Activated effector memory CD4-positive, alpha-beta T cell treated with anti-CD3 and anti-CD28 coated beads, Interleukin-2, amount 50 U/mL, for 16 hours (primary cell): Measurements from ENCODE around the gene GPR25.
A peak's percentile ranks its signal among the peaks of the same experiment; 100 is the strongest.

Experiments used
- DNase-seq: peaks from one replicate; pipeline ENCODE4 v3.0.0-alpha.2; 2020

Gene GPR25

DNA sequence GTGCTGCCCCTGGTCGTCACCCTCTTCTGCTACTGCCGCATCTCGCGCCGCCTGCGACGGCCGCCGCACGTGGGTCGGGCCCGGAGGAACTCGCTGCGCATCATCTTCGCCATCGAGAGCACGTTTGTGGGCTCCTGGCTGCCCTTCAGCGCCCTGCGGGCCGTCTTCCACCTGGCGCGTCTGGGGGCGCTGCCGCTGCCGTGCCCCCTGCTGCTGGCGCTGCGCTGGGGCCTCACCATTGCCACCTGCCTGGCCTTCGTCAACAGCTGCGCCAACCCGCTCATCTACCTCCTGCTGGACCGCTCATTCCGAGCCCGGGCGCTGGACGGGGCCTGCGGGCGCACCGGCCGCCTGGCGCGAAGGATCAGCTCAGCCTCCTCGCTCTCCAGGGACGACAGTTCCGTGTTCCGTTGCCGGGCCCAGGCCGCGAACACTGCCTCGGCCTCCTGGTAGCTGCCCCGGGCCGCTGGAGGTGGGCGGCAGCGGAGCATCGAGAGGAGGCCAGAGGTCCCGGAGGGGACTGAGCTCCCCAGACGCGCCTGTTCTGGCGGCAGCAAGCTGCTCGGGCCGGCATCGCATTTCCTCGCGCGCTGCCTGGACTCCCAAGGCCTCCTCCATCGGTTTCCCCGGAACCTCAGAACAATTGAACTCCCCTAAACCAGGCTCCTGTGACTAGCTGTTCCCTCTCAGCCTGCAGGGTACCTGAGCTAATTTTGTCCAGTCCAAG is 1.1 kb downstream of the GPR25 start:
- no peak for DNase-seq

GRCh38 chr1:200874694-200875093 is 1.9 kb downstream of the GPR25 start:
- no peak for DNase-seq

DNA sequence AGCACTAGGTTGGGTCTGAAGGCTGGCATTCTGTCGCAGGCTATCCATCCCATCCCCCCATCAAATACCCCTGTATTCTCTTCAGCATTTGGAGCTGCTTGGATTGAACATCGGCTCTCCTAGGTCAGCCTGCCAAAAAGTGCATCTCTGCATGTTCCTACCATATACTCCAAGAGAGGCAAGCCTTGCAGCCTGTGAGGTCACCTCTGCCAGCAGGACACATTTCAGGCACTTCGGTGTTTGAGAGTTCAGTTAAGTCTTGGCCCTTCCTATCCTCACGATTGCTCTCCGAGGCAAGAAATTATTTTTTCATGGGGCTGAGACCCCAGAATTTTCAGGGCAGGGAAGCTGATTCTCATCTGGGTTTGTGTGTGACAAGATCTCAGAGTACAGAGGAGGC is 2.6 kb downstream of the GPR25 start:
- DNase-seq: no peak

DNA sequence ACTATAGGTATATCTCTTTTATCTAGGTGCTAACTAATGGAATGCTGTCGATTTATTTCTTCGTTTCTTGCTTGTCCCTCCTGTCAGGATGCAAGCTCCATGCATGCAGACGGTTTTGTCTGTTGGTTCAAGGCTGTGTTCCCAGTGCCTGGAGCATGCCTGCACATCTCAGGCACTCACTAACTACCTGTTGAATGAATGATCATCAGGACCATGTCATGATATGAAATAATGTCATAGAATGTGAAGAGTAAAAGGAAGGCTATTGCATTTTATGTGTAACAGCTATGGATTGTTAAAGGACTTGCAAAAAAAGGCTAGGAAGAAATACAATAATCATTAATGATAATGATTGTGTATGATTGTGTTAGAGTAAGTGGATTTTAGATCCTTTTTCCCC is 4.2 kb downstream of the GPR25 start:
- no peak for DNase-seq

DNA sequence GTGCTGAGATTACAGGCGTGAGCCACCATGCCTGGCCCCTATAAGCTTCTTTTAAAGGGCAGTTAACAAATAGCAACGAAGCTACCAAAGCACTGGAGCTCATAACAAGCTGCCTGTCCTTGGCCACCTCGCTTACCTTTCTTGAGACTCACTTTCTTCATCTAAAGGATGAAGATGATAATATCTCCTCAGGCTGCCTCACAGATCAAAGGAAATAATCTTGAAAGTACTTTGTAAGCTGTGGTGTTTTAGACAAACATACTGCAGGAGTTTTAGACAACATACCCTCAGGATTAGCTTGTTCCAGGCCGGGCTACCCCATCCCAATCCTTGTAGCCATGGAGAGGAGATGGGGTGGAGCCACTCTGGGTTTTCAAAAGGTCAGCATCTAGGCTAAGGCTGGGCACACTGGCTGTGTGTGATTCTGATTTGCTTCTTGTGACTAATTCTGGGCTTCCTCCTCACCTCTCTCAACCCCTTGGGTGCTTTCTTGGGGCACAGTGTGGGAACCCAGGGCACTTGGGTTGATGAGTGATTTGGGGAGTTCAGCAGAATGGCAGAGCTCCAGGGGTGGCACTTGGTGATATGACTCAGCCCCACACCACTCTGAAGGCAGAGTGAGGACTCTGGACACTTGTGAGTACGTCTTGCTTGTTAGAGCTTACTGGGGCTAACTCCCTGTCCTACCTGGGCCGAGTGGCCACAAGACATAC is 5.2 kb downstream of the GPR25 start:
- peak; percentile 86 for DNase-seq

DNA sequence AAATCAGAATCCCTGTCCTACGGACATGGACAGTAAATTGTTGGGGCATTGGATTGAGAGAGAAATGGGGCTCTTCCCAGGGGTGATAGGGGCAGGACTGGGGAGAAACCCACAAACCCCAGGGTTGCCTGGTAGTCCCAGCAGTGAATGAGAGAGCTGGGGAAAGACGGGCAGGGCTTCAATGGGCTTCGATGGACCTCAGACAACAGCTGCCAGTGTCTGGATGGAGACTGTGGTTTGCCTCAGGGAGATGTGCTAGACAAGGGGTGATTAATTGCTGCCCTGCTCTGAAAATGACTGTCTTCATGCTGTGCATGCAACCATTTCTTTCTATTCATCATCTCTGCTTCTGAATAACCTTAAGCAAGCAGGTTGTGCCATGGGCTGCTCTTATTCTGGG is 7.4 kb downstream of the GPR25 start:
- no peak for DNase-seq

GRCh38 chr1:200883118-200883517 is 10.3 kb downstream of the GPR25 start:
- DNase-seq: peak; percentile 44

- DNase-seq: peak; percentile 46
Measured at GRCh38 chr1:200885623-200886402, 13.0 kb downstream of the GPR25 start.

DNA sequence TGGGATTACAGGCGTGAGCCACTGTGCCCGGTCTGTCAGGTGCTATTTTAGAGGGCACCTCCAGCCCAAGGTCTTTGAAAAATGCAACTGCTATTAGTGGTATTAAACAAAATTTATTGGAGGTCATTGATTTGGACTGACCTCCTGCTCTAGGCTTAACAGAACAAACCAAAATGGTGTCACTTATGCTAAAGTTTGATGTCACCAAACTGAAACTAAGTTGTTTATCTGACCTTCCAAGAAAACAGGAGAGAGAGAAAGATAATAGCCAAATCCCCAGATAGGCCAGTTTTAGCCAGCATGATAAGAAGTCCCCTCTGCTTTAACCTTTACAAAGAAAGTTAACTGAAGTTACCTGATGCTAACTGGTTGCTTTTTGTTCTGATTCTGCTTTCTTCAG is 13.8 kb downstream of the GPR25 start:
- DNase-seq: no peak

GRCh38 chr1:200887036-200887435 is 14.3 kb downstream of the GPR25 start:
- DNase-seq: peak; percentile 61

GRCh38 chr1:200887772-200888348 is 15.1 kb downstream of the GPR25 start:
- DNase-seq: no peak

DNA sequence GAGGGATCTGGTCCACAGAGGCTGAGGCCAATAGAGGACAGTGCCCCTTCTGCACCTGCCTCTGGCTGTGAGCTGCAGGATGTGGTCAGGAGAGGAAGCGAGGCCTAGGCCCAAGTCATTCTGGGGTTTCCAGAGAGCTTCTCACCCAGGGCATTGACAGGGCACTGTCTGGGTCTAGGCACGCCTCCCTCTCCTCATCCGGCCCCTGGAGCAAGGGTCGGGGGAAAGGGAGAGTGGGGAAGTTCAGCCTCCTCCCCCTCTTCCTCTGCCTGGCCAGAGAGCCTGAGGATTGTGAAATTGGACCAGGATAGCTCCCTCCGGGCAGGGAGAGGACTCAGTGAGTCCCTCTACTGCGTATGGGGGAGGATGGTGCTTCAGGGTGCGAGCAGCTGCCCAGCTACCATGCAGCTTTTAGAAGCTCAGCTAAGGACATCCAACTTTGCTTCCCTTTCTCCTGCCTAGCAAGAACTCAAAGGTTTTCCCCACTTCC is 15.6 kb downstream of the GPR25 start:
- peak; percentile 85 for DNase-seq

DNA sequence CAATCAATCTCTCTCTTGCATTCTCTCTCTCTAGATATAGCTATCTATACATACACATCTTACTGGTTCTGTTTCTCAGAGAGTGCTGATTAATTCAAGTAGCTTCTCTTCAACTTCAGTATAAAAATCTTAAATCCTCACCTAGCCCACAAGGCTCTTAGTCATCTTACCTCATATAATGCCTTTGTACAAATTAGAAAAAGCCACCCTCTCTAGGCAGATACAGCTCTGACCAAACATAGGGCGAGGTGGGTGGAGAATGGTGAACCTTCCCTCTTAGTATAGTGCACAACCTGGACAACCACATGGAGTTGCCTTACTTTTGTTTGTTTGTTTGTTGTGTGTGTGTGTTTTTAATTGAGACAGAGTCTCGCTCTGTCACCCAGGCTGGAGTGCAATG is 16.8 kb downstream of the GPR25 start:
- peak; percentile 64 for DNase-seq

DNA sequence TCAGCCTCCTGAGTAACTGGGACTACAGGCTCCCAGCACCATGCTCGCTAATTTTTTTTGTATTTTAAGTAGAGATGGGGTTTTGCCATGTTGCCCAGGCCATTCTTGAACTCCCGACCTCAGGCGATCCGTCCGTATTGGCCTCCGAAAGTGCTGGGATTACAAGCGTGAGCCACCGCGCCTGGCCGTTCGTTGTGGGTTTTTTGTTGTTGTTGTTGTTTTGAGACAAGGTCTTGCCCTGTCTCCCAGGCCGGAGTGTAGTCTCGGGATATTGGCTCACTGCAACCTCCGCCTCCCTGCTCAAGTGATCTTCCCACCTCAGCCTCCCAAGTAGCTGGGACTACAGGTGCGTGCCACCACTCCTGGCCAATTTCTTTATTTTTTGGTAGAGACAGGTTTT is 17.2 kb downstream of the GPR25 start:
- peak; percentile 49 for DNase-seq

GRCh38 chr1:200890818-200891773 is 18.3 kb downstream of the GPR25 start:
- DNase-seq: peak; percentile 68

GRCh38 chr1:200891774-200892157 is 19.0 kb downstream of the GPR25 start:
- DNase-seq: no peak

GRCh38 chr1:200892546-200892945 is 19.8 kb downstream of the GPR25 start:
- peak; percentile 55 for DNase-seq

DNA sequence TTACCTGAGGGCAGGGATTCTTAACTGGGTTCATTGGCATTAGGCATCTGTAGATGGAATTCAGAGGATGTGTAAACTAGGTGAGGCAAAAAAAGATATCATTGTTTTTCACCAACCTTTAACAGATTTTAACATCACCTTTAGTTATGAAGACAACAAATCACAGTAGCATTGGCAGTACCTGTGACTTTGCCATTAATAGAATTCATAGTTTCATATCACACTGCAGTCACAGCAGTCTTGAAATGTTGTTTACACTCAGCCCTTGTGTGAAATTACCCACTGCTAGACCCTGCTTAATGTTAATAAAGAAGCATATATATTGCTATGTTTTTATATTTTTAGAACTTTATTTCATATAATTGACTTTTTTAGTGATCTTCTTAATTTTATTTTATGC is 20.2 kb downstream of the GPR25 start:
- no peak for DNase-seq

DNA sequence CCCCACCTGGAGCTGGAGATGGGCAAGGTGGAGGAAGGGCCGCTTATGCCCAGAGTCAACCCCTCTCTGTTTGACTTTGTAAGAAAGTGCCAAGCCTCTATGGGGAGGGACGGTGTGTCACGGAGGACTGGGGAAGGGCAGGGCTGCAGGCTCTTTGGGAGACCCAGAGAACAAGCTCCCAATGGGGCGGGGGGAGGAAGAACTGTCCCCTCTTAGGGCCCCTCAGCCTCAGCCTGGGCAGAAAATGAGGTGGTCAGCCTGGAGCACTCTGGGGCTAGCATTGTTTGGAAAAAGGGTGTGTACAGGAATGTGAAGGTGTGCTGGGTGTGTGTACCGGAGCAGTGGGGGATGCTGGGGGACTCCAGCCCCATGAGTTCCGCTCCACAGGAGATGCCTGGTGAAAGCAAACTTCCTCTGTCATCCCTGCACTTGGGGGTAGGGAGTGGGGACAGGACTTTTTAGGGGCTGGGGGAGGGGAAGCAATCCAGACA is 20.7 kb downstream of the GPR25 start:
- peak; percentile 60 for DNase-seq

DNA sequence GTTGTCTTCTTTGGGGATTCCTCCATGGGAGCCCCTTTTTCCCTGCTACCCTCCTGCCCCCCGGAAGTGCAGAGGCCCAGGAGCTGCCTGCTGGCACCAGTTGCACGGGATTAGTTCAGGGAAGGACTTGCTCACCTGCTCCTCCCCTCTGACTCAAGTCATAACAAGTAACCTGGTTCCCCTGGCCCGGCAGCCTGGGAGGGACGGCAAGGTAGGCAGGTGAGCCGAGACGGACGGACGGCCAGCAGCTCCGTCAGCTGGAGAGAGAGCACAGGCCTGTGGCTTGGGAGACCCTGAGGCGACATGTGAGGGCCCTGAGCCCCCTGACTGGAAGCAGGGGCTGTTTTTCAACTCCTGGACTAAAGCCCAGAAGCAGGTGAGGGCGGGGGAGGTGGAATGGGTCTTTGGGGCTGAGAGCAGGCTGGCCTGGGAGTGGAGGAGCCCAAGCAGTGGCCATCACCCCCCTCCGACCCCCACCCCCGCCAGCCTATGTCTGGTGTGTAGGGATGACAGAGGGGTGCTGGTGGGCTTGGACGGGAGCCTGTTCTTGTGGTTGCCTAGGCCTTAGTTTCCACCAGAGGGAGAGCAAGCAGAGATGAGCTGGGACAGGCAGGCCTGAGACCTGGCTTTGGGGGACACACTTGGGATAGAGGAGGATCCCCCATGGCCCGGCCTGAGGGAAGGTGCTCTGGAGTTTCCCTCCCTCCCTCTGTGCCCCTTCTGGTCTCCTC is 22.1 kb downstream of the GPR25 start, which contains the start of gene INAVA:
Gene INAVA, plus strand, starts transcription at position 189 of the 731 bp plus-strand sequence. CDS start 3,501 bp downstream, outside the sequence.
- DNase-seq: no peak

GRCh38 chr1:200895443-200895789 is 22.6 kb downstream of the GPR25 start:
- no peak for DNase-seq
